Gastroesophageal sphincter (tissue), 4 donors: Measurements from ENCODE around the gene MFNG. TPM values are rescaled to one million over a fixed set of nuclear protein-coding genes. Genes with fewer than 3 reads are reported as not detected.

Source experiments
- ATAC-seq: fragments of 150-250 bp; one replicate; pipeline ENCODE4 v1.9.1; 2016; ENCODE audit warnings: mild to moderate bottlenecking, moderate library complexity
- H3K27ac ChIP-seq, 4 donors: fragments of 200-600 bp; sonication (generic) in 3 of 4; 1 replicate in 3 of 4; 2 replicates in 1 of 4; pipeline ENCODE4 v1.5.1; 2016 to 2019
- H3K27me3 ChIP-seq: fragments of 200-600 bp; sonication (generic); one replicate; pipeline ENCODE4 v1.5.1; 2019
- H3K36me3 ChIP-seq, 2 donors: fragments of 200-600 bp; sonication (generic); one replicate each; pipeline ENCODE4 v1.5.1; 2019; ENCODE audit warnings: control low read depth in 1 of 2
- H3K4me1 ChIP-seq, 3 donors: fragments of 200-600 bp; sonication (generic); 1 replicate in 2 of 3; 2 replicates in 1 of 3; pipeline ENCODE4 v1.5.1; 2016 to 2019; ENCODE audit warnings: control low read depth in 2 of 3
- H3K4me3 ChIP-seq, 2 donors: fragments of 200-600 bp; sonication (generic); one replicate each; pipeline ENCODE4 v1.5.1; 2019; ENCODE audit warnings: mild to moderate bottlenecking in 1 of 2, moderate library complexity in 1 of 2
- H3K9me3 ChIP-seq, 3 donors: fragments of 200-600 bp; sonication (generic); one replicate each; pipeline ENCODE4 v1.5.1; 2017 to 2019; ENCODE audit warnings: control low read depth in 2 of 3
- EP300 ChIP-seq: sonication (generic); formaldehyde crosslinking; IDR thresholded peaks from one replicate; pipeline ENCODE4 v1.6.1; 2017; ENCODE audit warnings: antibody characterized with exemption, mild to moderate bottlenecking
- POLR2A ChIP-seq, 2 donors: fragments of 450-650 bp; IDR thresholded peaks; one replicate each; pipeline ENCODE4 v1.6.1; 2017; ENCODE audit warnings: antibody characterized with exemption in 2 of 2, mild to moderate bottlenecking in 2 of 2, moderate library complexity in 1 of 2
- POLR2AphosphoS5 ChIP-seq: sonication (generic); formaldehyde crosslinking; IDR thresholded peaks from one replicate; pipeline ENCODE4 v1.6.1; 2017; ENCODE audit warnings: antibody characterized with exemption
- WGBS, 2 donors: methylation state at CpG; one replicate each; pipeline ENCODE4 v1.1.5; 2018; ENCODE audit warnings: low coverage in 1 of 2; 5-methylcytosine and 5-hydroxymethylcytosine counted together
- total RNA-seq, 4 donors: library from RNA; depleted of rRNA; stranded (reverse); fragments of >200 nt; gene quantifications; one replicate each; pipeline ENCODE4 v1.1.0, GENCODE V29; 2016
- TF ChIP-seq, protein P1 (sequence below), 4 experiments: fragments of 200-600 bp in 2 of 4; fragments of 450-650 bp in 2 of 4; sonication (generic) in 1 of 4; IDR thresholded peaks; one replicate each; pipeline ENCODE4 v1.5.1; 2017 to 2019; ENCODE audit warnings: antibody characterized with exemption in 4 of 4, mild to moderate bottlenecking in 2 of 4, moderate library complexity in 2 of 4

The MFNG gene
- total RNA-seq, 4 donors from 2014 or later, result 6.4 to 14.6 (median 12.1) TPM

DNA sequence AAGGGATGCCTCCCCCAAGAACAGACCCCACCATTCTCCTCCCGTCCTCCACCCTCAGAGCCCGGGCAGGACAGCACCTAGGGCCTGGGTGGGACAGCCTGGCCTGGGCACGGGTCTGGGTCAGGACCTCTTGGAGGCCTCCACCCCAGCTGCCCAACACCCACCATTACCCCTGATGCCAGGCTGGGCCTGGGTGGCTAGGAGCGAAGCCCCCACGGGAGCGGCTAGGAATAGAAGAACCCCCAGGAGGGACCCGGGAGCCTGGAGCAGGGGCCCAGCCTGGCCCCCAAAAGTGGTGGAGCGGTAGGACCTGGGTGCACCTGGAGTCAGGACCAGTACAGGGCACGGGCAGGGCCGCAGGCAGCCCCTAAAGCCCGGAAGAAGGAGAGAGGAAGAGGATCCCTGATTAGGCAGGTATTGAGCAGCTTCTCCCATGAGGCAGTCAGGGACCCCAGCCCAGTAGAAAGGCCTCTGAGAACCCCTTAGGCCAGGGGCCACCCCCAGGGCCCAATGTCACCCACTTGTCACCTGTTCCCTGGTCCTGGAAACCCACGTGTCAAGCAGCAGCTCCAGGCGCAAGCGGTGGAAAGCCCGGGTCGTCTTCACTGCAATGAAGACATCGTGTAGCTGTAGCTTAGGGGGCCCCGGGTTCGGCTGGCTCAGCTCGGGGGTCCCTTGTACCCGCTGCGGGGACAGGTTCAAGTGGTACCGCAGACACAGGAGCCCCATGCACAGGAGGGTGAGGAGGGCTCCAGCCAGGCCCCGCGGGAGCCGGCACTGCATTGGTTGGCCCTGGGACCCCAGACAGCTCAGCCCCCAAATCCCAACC lies 575 bp downstream of the MFNG start:
- Histone ChIP-seq H3K27me3 (peaks cover 85% of the 10 kb centered on the region), H3K36me3 (peaks cover 0 to 4% of the 10 kb centered on the region in 2 donors), H3K4me3 (peak overlapping the region; percentile 3 to 45), H3K4me1 (peaks cover 0 to 33% (median 7%) of the 10 kb centered on the region in 3 donors), H3K9me3 (no peaks in the 10 kb centered on the region), H3K27ac (peak overlapping the region in 3 of 4 donors; percentile 64 to 75 (median 71))
- 20% methylated on average over 1 of the region's 26 CpGs; no CpG with 5 or more reads in 1 of the 2 donors for WGBS, 2 donors
- TF ChIP-seq POLR2A (IDR thresholded peaks at IDR 0.05), result no peak
- TF ChIP-seq POLR2AphosphoS5, result no peak
- TF ChIP-seq EP300, result no peak
- TF ChIP-seq, protein P1, sequence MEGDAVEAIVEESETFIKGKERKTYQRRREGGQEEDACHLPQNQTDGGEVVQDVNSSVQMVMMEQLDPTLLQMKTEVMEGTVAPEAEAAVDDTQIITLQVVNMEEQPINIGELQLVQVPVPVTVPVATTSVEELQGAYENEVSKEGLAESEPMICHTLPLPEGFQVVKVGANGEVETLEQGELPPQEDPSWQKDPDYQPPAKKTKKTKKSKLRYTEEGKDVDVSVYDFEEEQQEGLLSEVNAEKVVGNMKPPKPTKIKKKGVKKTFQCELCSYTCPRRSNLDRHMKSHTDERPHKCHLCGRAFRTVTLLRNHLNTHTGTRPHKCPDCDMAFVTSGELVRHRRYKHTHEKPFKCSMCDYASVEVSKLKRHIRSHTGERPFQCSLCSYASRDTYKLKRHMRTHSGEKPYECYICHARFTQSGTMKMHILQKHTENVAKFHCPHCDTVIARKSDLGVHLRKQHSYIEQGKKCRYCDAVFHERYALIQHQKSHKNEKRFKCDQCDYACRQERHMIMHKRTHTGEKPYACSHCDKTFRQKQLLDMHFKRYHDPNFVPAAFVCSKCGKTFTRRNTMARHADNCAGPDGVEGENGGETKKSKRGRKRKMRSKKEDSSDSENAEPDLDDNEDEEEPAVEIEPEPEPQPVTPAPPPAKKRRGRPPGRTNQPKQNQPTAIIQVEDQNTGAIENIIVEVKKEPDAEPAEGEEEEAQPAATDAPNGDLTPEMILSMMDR (IDR thresholded peaks at IDR 0.05), result no peak
- no peak for ATAC-seq

DNA sequence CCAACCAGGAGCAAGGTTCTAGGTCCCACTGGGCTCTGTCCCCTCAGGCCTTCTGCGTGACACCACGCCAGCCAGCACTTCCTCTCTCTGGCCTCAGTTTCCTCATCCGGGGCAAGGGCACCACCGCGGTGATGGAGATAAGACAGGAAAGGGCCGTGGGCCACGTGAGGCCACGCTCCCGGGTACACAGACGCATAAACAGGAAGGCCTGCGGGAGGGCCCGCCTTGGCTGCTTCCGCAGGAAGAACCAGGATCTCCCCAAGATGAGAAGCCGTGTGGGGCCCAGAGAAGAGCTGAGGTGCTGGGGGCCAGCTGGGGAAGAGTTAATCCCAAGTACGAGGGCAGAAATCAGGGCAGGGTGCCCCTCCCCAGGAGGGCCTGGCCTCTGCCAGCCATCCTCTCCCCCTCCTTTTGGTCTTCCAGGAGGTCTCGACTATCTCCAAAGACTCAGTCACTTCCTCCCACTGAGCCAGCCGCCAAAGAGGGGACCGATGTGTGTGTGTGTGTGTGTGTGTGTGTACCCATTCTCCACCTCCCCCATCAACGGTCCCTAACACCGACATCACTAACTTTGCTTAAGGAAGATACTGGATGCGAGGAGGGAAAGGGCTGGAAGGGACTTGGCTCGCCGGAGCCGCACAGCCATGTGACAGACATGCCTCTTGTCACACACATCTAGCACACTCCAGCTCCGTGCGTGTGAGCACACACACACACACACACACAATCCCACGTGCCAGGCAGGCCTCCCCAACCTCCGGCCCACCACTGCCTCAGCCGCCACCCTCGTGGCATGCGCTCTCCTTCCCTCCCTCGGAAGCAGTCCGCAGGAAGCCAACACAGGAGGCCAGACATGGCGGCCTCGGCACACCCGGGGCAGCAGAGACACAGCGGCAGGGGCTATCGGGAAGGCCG lies 1.4 kb downstream of the MFNG start:
- H3K27ac ChIP-seq, result peak overlapping the region in 3 of 4 donors; percentile 64 to 75 (median 71)

DNA sequence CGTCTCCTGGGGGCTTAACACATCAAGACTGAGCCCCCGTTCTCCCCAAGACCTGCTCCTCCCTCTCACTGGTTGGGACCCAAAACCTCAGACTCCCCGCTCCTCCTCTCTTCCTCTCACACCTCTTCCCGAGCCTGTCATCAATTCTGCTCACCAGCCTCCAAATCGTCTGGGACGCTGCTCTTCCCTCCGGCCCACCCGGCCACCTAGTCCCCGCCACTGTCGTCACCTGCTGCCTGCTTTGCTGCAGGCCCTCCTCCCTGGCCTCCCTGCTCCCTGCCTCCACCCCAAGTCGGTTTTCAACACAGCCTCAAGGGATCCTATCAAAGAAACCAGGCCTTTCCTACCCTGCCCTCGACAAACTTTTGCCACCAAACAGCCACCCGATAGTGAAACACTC lies 3.1 kb downstream of the MFNG start:
- ATAC-seq, result no peak

More for the DNA sequence above, 1.4 kb downstream of the MFNG start:
- 59 to 69% methylated on average over 13 to 19 of the region's 39 CpGs for WGBS, 2 donors
- H3K4me3 ChIP-seq, result peak overlapping the region; percentile 3 to 45
- H3K9me3 ChIP-seq, result no peaks in the 10 kb centered on the region
- no peaks in the 10 kb centered on the region for H3K36me3 ChIP-seq
- peak; percentile 51 for ATAC-seq
- H3K27me3 ChIP-seq, result peaks cover 85% of the 10 kb centered on the region
- TF ChIP-seq, protein P1 (IDR thresholded peaks at IDR 0.05), result no peak
- TF ChIP-seq POLR2A (IDR thresholded peaks at IDR 0.05), result no peak
- TF ChIP-seq POLR2AphosphoS5, result no peak
- no peak for TF ChIP-seq EP300
- peaks cover 0 to 33% (median 7%) of the 10 kb centered on the region in 3 donors for H3K4me1 ChIP-seq

GRCh38 chr22:37482244-37482643 lies 3.9 kb downstream of the MFNG start:
- no peak for ATAC-seq
- Histone ChIP-seq H3K4me3 (no peak overlapping the region), H3K36me3 (peaks cover 0 to 7% of the 10 kb centered on the region in 2 donors), H3K9me3 (no peaks in the 10 kb centered on the region), H3K27ac (no peak overlapping the region), H3K4me1 (peaks cover 0 to 33% (median 7%) of the 10 kb centered on the region in 3 donors), H3K27me3 (peaks cover 89% of the 10 kb centered on the region)
- TF ChIP-seq EP300 (no peak), POLR2A (IDR thresholded peaks at IDR 0.05) (no peak), POLR2AphosphoS5 (no peak)
- TF ChIP-seq, protein P1 (IDR thresholded peaks at IDR 0.05), result no peak
- WGBS, 2 donors, result 70 to 83% methylated on average over 2 to 9 of the region's 9 CpGs

More for the DNA sequence above, 3.1 kb downstream of the MFNG start:
- H3K27me3 ChIP-seq, result peaks cover 85% of the 10 kb centered on the region
- no peak overlapping the region for H3K4me3 ChIP-seq
- H3K4me1 ChIP-seq, result peaks cover 0 to 33% (median 7%) of the 10 kb centered on the region in 3 donors
- no peak for TF ChIP-seq POLR2A (IDR thresholded peaks at IDR 0.05)
- no peak for TF ChIP-seq POLR2AphosphoS5
- no peak for TF ChIP-seq EP300
- TF ChIP-seq, protein P1 (IDR thresholded peaks at IDR 0.05), result no peak
- WGBS, 2 donors, result 58 to 70% methylated on average over 6 of the region's 13 CpGs
- H3K27ac ChIP-seq, result no peak overlapping the region
- peaks cover 0 to 1% of the 10 kb centered on the region in 2 donors for H3K36me3 ChIP-seq
- no peaks in the 10 kb centered on the region for H3K9me3 ChIP-seq
